C1 segment of cervical spinal cord (tissue), 14 donors: ENCODE data around the gene CYSTM1.

Source experiments
- DNase-seq, 14 donors: peaks; one replicate each; lab custom pipeline; 2025; lab: John Stamatoyannopoulos, UW

The CYSTM1 gene

GRCh38 chr5:140255460-140256157 lies 80.6 kb downstream of the CYSTM1 start:
- DNase-seq, result no peak

DNA sequence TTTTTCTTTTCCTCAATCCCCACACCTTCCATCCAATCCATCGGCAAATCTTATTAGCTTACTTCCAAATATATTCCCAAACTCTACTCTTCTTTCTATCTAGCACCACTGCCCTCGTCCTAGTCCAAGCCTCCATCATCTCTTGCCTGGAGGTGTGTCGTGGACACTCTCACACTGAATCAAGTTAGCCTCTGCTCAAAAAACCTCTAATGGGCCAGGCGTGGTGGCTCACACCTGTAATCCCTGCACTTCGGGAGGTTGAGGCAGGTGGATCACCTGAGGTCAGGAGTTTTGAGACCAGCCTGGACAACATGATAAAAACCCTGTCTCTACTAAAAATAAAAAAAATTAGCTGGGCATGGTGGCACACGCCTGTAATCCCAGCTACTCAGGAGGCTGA lies 81.7 kb downstream of the CYSTM1 start:
- no peak for DNase-seq

- DNase-seq, result no peak
Observed at GRCh38 chr5:140258016-140258415, 83.0 kb downstream of the CYSTM1 start.

- DNase-seq, result no peak
Observed at GRCh38 chr5:140258873-140259272, 83.9 kb downstream of the CYSTM1 start.

- no peak for DNase-seq
Observed at GRCh38 chr5:140259500-140259899, 84.5 kb downstream of the CYSTM1 start.

DNA sequence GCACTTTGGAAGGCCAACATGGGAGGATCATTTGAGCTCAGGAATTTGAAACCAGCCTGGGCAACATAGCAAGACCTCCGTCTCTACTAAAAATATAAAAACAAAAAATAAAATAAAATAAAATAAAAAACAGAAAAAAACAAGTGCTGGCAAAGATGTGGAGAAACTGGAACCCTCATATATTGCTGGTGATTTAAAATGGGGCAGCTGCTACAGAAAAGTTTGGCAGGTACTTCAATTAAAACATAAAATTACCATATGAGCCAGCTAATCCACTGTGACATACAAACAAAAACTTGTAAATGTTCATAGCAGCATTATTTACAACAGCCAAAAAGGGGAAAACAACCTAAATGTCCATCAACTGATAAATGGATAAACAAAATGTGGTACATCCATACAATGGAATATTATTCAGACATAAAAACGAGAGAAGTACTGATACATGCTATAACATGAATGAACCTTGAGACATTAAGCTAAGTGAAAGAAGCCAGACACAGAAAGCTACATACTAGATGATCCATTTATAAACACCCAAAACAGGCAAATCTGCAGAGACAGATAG lies 85.2 kb downstream of the CYSTM1 start:
- no peak for DNase-seq

GRCh38 chr5:140261403-140262171 lies 86.6 kb downstream of the CYSTM1 start:
- peak in 6 of 14 donors; percentile 15 to 66 (median 28) for DNase-seq

- DNase-seq, result no peak
Observed at GRCh38 chr5:140262221-140262620, 87.2 kb downstream of the CYSTM1 start.

GRCh38 chr5:140262839-140263238 lies 87.9 kb downstream of the CYSTM1 start:
- DNase-seq, result no peak

DNA sequence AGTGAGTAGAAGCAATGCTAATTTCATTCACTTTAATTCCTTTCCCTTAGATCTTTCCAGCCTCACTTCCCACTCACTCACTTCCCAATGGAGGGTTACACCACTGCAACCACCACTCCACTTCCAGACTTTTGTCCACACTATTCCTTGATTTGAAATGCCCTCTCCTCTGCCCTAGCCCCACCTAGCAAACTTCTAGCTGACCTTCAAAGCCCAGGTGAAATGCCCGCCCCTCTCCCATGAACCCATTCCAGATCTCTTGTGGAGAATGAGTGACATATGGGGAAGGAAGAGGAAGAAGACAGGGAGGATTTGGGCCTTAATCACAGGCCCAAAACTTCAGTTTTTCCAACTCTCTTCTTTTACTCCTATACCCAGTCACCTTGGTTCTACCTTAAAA lies 90.9 kb downstream of the CYSTM1 start:
- no peak for DNase-seq

DNA sequence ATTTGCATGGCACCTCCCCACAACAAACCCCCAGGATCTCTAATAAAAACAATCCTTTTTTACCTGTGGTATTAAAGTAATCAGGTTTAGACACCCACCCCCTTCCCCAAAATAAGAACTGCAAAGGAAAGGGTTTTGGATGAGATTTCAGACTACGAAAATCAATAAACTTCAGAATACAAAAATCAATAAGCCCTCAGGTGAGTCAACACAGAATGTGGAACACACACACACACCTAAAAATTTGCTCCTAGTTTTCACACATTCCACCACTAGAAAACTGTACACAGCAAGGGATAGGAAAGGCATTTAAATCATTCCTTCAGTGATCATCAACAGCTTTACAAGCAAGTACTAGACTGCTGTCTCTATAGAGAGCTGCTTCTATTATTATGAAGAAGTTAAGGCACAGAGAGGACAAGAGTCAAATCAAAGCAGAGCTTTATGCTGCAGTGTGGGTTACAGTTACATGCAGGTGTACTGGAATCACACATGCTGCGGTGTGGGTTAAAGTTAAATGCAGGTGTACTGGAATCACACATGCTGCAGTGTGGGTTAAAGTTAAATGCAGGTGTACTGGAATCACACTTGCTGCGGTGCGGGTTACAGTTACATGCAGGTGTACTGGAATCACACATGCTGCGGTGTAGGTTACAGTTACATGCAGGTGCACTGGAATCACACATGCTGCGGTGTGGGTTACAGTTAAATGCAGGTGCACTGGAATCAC lies 91.6 kb downstream of the CYSTM1 start:
- DNase-seq, result no peak

DNA sequence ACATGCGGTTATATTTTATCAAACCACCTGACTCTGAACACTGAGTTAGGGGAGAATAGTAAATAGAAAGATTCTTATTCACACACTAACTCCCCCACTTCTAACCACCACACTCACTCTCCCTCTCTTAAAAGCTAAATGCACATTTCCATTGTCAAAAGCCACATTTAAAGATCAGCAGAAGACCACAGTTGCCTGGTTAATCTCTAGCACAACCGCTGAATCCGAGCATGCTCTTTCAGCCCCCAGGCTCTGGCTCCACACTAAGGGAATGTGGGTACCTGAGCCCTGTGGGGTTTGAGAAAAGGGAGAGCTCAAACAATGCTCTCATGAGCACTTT lies 92.2 kb downstream of the CYSTM1 start:
- DNase-seq, result no peak

DNA sequence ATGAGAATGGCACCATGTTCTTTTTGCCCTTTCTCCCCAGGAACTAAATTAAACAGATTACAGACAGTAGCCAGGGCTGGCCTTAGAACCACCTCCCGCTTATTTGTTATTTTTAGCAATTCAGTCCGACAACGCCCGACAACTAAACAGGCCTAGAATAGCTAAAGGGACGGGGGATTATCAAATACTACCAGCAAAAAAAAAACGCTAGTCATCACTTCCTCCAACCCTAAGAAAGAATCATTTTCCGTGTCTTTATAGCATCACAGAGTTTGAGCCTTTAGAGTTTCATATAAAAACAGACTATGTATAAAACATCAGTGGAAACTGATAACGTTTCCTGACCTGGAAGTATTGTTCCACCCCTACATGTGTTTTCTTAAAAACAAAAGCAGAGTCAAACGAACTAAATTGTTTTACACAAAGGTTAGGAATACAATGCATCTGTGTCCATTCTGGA lies 92.6 kb downstream of the CYSTM1 start:
- no peak for DNase-seq

DNA sequence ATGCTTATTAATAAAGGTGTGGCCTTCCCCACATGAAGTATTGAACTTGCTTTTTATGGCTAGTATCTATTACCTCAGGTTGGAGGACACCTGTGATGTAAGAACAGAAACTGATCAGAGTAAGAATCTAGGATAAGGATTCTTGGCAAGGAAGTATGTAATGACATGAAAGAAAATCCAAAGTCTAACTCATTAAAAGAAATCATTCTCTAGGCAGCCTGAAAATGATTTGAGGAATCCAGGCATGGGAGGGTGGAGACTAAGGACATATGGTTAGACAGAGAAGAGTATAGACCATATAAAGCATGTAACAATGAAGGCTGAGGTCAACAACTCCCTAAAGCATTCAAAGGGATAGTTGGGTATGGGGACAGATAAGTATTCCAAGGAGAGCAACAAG lies 95.0 kb downstream of the CYSTM1 start:
- DNase-seq, result no peak

- DNase-seq, result no peak
Observed at GRCh38 chr5:140273401-140273877, 98.5 kb downstream of the CYSTM1 start.

GRCh38 chr5:140275837-140276236 lies 100.8 kb downstream of the CYSTM1 start:
- no peak for DNase-seq

GRCh38 chr5:140282266-140282665 lies 107.3 kb downstream of the CYSTM1 start:
- DNase-seq, result no peak

GRCh38 chr5:140284013-140284412 lies 109.0 kb downstream of the CYSTM1 start:
- DNase-seq, result no peak

GRCh38 chr5:140286424-140286823 lies 111.4 kb downstream of the CYSTM1 start:
- DNase-seq, result no peak

DNA sequence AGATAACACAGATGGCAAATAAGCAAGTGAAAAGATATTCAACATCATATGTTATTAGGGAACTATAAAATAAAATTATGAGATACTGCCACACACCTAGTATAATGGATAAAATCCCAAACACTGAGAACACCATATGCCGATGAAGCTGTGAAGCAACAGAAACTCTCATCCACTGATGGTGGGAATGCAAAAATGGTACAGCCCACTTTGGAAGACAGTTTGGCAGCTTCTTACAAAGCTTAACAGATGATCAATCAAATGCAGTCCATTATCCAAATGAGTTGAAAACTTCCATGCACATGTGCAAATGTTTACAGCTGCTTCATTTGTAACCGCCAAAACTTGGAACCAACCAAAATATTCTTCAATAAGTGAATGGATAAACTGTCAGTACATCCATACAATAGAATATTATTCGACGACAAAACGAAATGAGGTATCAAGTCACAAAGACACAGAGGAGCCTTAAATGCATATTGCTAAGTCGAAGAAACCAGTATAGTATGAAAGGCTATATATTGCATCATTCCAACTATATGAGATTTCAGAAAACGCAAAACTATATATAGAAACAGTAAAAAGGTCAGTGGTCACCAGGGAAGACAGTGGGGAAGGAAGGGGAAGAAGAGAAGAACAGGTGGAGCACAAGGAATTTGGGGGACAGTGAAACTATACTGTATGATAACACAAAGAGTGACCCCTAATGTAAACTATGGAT lies 113.0 kb downstream of the CYSTM1 start:
- no peak for DNase-seq
